ENCODE measurements around the gene FAM240A. TPM values are rescaled to one million over a fixed set of nuclear protein-coding genes. Genes with fewer than 3 reads are reported as not detected.

FAM240A gene
- total and polyA plus RNA-seq, 2 donors from 2014 or later = 0.44 TPM; not detected in 1

DNA sequence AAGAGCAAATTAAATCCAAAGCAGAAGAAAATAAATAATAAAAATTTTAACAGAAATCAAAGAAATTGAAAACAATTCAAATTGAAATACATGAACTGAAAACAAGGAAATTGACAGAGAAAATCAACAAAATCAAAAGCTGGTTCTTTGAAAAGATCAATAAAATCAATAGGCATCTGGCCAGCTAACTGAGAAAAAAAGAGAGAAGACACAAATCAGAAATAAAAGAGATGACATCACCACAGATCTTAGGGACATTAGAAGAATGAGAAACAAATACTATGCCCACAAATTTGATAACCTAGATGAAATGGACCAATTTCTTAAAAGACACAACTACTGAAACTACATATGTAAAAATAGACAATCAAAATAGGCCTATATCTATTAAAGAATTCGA is 38.8 kb downstream of the FAM240A start:
- H3K36me3 ChIP-seq (ENCODE audit: control insufficient read depth in 2 of 3, insufficient read depth in 3 of 3, low read length in 3 of 3) = no peaks in the 10 kb centered on the region
- no peaks in the 10 kb centered on the region for H3K4me1 ChIP-seq (ENCODE audit: control insufficient read depth in 2 of 3, insufficient read depth in 2 of 3, low read depth in 1 of 3, low read length in 3 of 3)
- H3K9me3 ChIP-seq (ENCODE audit: control insufficient read depth in 2 of 3, insufficient read depth in 1 of 3, low read length in 3 of 3) = peaks cover 0 to 7% (median 0%) of the 10 kb centered on the region in 3 donors
- FAIRE-seq = no peak
- no peak overlapping the region for H3K9ac ChIP-seq (ENCODE audit: low read length in 3 of 3)
- TF ChIP-seq, protein P1, sequence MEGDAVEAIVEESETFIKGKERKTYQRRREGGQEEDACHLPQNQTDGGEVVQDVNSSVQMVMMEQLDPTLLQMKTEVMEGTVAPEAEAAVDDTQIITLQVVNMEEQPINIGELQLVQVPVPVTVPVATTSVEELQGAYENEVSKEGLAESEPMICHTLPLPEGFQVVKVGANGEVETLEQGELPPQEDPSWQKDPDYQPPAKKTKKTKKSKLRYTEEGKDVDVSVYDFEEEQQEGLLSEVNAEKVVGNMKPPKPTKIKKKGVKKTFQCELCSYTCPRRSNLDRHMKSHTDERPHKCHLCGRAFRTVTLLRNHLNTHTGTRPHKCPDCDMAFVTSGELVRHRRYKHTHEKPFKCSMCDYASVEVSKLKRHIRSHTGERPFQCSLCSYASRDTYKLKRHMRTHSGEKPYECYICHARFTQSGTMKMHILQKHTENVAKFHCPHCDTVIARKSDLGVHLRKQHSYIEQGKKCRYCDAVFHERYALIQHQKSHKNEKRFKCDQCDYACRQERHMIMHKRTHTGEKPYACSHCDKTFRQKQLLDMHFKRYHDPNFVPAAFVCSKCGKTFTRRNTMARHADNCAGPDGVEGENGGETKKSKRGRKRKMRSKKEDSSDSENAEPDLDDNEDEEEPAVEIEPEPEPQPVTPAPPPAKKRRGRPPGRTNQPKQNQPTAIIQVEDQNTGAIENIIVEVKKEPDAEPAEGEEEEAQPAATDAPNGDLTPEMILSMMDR (IDR thresholded peaks at IDR 0.05; ENCODE audit: borderline replicate concordance, extremely low read depth, insufficient read depth) = no peak
- H3K27ac ChIP-seq (ENCODE audit: low read depth in 2 of 2, low read length in 2 of 2) = no peak overlapping the region
- no peaks in the 10 kb centered on the region for H3K27me3 ChIP-seq (ENCODE audit: control insufficient read depth, insufficient read depth, low read length)
- no peak overlapping the region for H3K4me3 ChIP-seq (ENCODE audit: low read length in 3 of 3)
- intact Hi-C loops (cut with DNase I) = no loop called here
- no peak for DNase-seq

- FAIRE-seq = no peak
- H3K4me3 ChIP-seq (ENCODE audit: low read length in 3 of 3) = no peak overlapping the region
- H3K4me1 ChIP-seq (ENCODE audit: control insufficient read depth in 2 of 3, insufficient read depth in 2 of 3, low read depth in 1 of 3, low read length in 3 of 3) = peaks cover 0 to 3% (median 0%) of the 10 kb centered on the region in 3 donors
- TF ChIP-seq, protein P1 (IDR thresholded peaks at IDR 0.05; ENCODE audit: borderline replicate concordance, extremely low read depth, insufficient read depth) = no peak
- DNase-seq = no peak
- H3K9me3 ChIP-seq (ENCODE audit: control insufficient read depth in 2 of 3, insufficient read depth in 1 of 3, low read length in 3 of 3) = peaks cover 0 to 7% (median 0%) of the 10 kb centered on the region in 3 donors
- no peak overlapping the region for H3K27ac ChIP-seq (ENCODE audit: low read depth in 2 of 2, low read length in 2 of 2)
- no peaks in the 10 kb centered on the region for H3K27me3 ChIP-seq (ENCODE audit: control insufficient read depth, insufficient read depth, low read length)
- intact Hi-C loops (cut with DNase I) = no loop called here
- H3K36me3 ChIP-seq (ENCODE audit: control insufficient read depth in 2 of 3, insufficient read depth in 3 of 3, low read length in 3 of 3) = no peaks in the 10 kb centered on the region
- no peak overlapping the region for H3K9ac ChIP-seq (ENCODE audit: low read length in 3 of 3)
These were observed 42.9 kb downstream of the FAM240A start for GRCh38 chr3:46655271-46655670.

- no peak overlapping the region for H3K27ac ChIP-seq (ENCODE audit: low read depth in 2 of 2, low read length in 2 of 2)
- DNase-seq (no peak), FAIRE-seq (no peak)
- H3K9ac ChIP-seq (ENCODE audit: low read length in 3 of 3) = no peak overlapping the region
- H3K27me3 ChIP-seq (ENCODE audit: control insufficient read depth, insufficient read depth, low read length) = no peaks in the 10 kb centered on the region
- TF ChIP-seq, protein P1 (IDR thresholded peaks at IDR 0.05; ENCODE audit: borderline replicate concordance, extremely low read depth, insufficient read depth) = no peak
- no peaks in the 10 kb centered on the region for H3K36me3 ChIP-seq (ENCODE audit: control insufficient read depth in 2 of 3, insufficient read depth in 3 of 3, low read length in 3 of 3)
- H3K4me1 ChIP-seq (ENCODE audit: control insufficient read depth in 2 of 3, insufficient read depth in 2 of 3, low read depth in 1 of 3, low read length in 3 of 3) = peaks cover 0 to 9% (median 0%) of the 10 kb centered on the region in 3 donors
- peaks cover 0 to 7% (median 0%) of the 10 kb centered on the region in 3 donors for H3K9me3 ChIP-seq (ENCODE audit: control insufficient read depth in 2 of 3, insufficient read depth in 1 of 3, low read length in 3 of 3)
- H3K4me3 ChIP-seq (ENCODE audit: low read length in 3 of 3) = no peak overlapping the region
- intact Hi-C loops (cut with DNase I) = no loop called here
These were observed 44.6 kb downstream of the FAM240A start for GRCh38 chr3:46656778-46657556.
